HG02884 (cell line): Measurements from ENCODE around the gene SMIM12.

ENCODE experiments used
- ATAC-seq: cut with Tn5 transposase; IDR thresholded peaks from one replicate; pipeline ENCODE4 v1.9.1; 2021; ENCODE audit warnings: mild to moderate bottlenecking, moderate library complexity; ENCODE audit not compliant: unreplicated experiment

Gene SMIM12

GRCh38 chr1:34859446-34860200 is at the start of gene SMIM12:
SMIM12 (minus strand) TSS chr1:34859749; CDS start chr1:34855977, 3,772 bp downstream.
- peak; percentile 93 for ATAC-seq

GRCh38 chr1:34908369-34908768 is 48.8 kb upstream of the SMIM12 start:
- ATAC-seq = no peak

GRCh38 chr1:34907487-34908090 is 48.0 kb upstream of the SMIM12 start:
- ATAC-seq = no peak

- no peak for ATAC-seq
Measured at GRCh38 chr1:34906756-34907155, 47.2 kb upstream of the SMIM12 start.

- no peak for ATAC-seq
Measured at GRCh38 chr1:34906222-34906621, 46.7 kb upstream of the SMIM12 start.

- ATAC-seq = no peak
Measured at GRCh38 chr1:34905098-34905459, 45.5 kb upstream of the SMIM12 start.

GRCh38 chr1:34904236-34905097 is 44.9 kb upstream of the SMIM12 start:
- ATAC-seq = no peak

GRCh38 chr1:34901919-34902318 is 42.4 kb upstream of the SMIM12 start:
- no peak for ATAC-seq

GRCh38 chr1:34900775-34901502 is 41.4 kb upstream of the SMIM12 start:
- ATAC-seq = no peak

- ATAC-seq = no peak
Measured at GRCh38 chr1:34899906-34900305, 40.4 kb upstream of the SMIM12 start.

- ATAC-seq = no peak
Measured at GRCh38 chr1:34899471-34899870, 39.9 kb upstream of the SMIM12 start.

- no peak for ATAC-seq
Measured at GRCh38 chr1:34898330-34898761, 38.8 kb upstream of the SMIM12 start.

- no peak for ATAC-seq
Measured at GRCh38 chr1:34896612-34897011, 37.1 kb upstream of the SMIM12 start.

GRCh38 chr1:34889705-34890104 is 30.2 kb upstream of the SMIM12 start:
- no peak for ATAC-seq

GRCh38 chr1:34887593-34887992 is 28.0 kb upstream of the SMIM12 start:
- ATAC-seq = no peak

- no peak for ATAC-seq
Measured at GRCh38 chr1:34885405-34886247, 26.1 kb upstream of the SMIM12 start.

GRCh38 chr1:34884961-34885360 is 25.4 kb upstream of the SMIM12 start:
- ATAC-seq = no peak

- no peak for ATAC-seq
Measured at GRCh38 chr1:34884536-34884935, 25.0 kb upstream of the SMIM12 start.

- no peak for ATAC-seq
Measured at GRCh38 chr1:34879230-34879629, 19.7 kb upstream of the SMIM12 start.

GRCh38 chr1:34876406-34876805 is 16.9 kb upstream of the SMIM12 start:
- no peak for ATAC-seq
